SK-N-SH (cell line): ENCODE results near the gene AQP5. TPM values are rescaled to one million over a fixed set of nuclear protein-coding genes. Genes with fewer than 3 reads are reported as not detected.

Experiments used
- CTCF ChIA-PET: fragments of 300-600, 350-600 bp; formaldehyde crosslinking; extraction: SDS; loops from one replicate; lab custom pipeline; 2021; lab: Yijun Ruan, JAX
- POLR2A ChIA-PET: fragments of 350-600 bp; sonication (Branson Sonifier 250); formaldehyde crosslinking; extraction: SDS; loops from one replicate; lab custom pipeline; 2020; ENCODE audit warnings: antibody characterized with exemption, inconsistent platforms; lab: Yijun Ruan, JAX
- DNase-seq: peaks from one replicate; pipeline ENCODE4 v3.0.0; 2012
- H2AFZ ChIP-seq: fragments of 200-600 bp; sonication (generic); 2 replicates; pipeline ENCODE4 v1.8.1; 2016; ENCODE audit warnings: antibody characterized with exemption, mild to moderate bottlenecking, low read depth
- H3F3A ChIP-seq: fragments of 200-600 bp; sonication (generic); replicated peaks from 2 replicates; pipeline ENCODE3; 2016; ENCODE audit warnings: antibody characterized with exemption, mild to moderate bottlenecking; ENCODE audit not compliant: insufficient read depth
- H3K27ac ChIP-seq, 2 experiments: fragments of 200-500 bp in 1 of 2; fragments of 200-600 bp in 1 of 2; sonication (Bioruptor generic) in 1 of 2; sonication (generic), shearing (Covaris generic) in 1 of 2; 2 replicates each; pipeline versions ENCODE4 v1.5.1 to v1.6.1; 2014 to 2016; ENCODE audit warnings: low read depth in 2 of 2, inconsistent platforms in 1 of 2, low read length in 1 of 2, mild to moderate bottlenecking in 1 of 2, mixed read lengths in 1 of 2
- H3K27me3 ChIP-seq: fragments of 200-600 bp; sonication (generic), shearing (Covaris generic); 2 replicates; pipeline ENCODE4 v1.6.1; 2016; ENCODE audit warnings: mixed run types; ENCODE audit not compliant: insufficient read depth
- H3K36me3 ChIP-seq, 2 experiments: fragments of 200-500 bp in 1 of 2; fragments of 200-600 bp in 1 of 2; sonication (Bioruptor generic) in 1 of 2; sonication (generic) in 1 of 2; replicated peaks in 1 of 2; 2 replicates each; pipeline versions ENCODE3 to v1.5.1; 2014 to 2016; ENCODE audit warnings: low read length in 1 of 2, mild to moderate bottlenecking in 1 of 2; ENCODE audit not compliant: insufficient read depth in 2 of 2, control insufficient read depth in 1 of 2
- H3K4me1 ChIP-seq, 2 experiments: fragments of 200-500 bp in 1 of 2; fragments of 200-600 bp in 1 of 2; sonication (Bioruptor generic) in 1 of 2; sonication (generic), shearing (Covaris generic) in 1 of 2; 2 replicates each; pipeline versions ENCODE4 v1.5.1 to v1.6.1; 2014 to 2016; ENCODE audit warnings: low read depth in 1 of 2, low read length in 1 of 2, mixed run types in 1 of 2; ENCODE audit not compliant: insufficient read depth in 2 of 2, control insufficient read depth in 1 of 2
- H3K4me2 ChIP-seq: fragments of 200-600 bp; sonication (generic), shearing (Covaris generic); 2 replicates; pipeline ENCODE4 v1.6.1; 2017; ENCODE audit warnings: mixed run types
- H3K4me3 ChIP-seq, 2 experiments: fragments of 200-500 bp in 1 of 2; fragments of 200-600 bp in 1 of 2; sonication (Bioruptor generic) in 1 of 2; sonication (generic), shearing (Covaris generic) in 1 of 2; 2 replicates each; pipeline versions ENCODE4 v1.5.1 to v1.8.1; 2014 to 2016; ENCODE audit warnings: low read depth in 2 of 2, inconsistent platforms in 1 of 2, low read length in 1 of 2, mild to moderate bottlenecking in 1 of 2, mixed read lengths in 1 of 2, moderate library complexity in 1 of 2
- H3K79me2 ChIP-seq: fragments of 200-600 bp; sonication (generic); 2 replicates; pipeline ENCODE4 v1.8.1; 2017; ENCODE audit warnings: mild to moderate bottlenecking; ENCODE audit not compliant: insufficient read depth
- H3K9ac ChIP-seq: fragments of 200-600 bp; sonication (generic); 2 replicates; pipeline ENCODE4 v1.6.1; 2017; ENCODE audit warnings: mixed run types
- H3K9me2 ChIP-seq: fragments of 200-600 bp; sonication (generic); 2 replicates; pipeline ENCODE4 v1.6.1; 2017; ENCODE audit warnings: mixed run types
- H3K9me3 ChIP-seq: fragments of 200-600 bp; sonication (generic); 2 replicates; pipeline ENCODE4 v1.6.1; 2017; ENCODE audit warnings: mixed run types, mild to moderate bottlenecking, moderate library complexity
- H4K20me1 ChIP-seq: fragments of 200-600 bp; sonication (generic); 2 replicates; pipeline ENCODE4 v1.6.1; 2017; ENCODE audit warnings: mild to moderate bottlenecking, mixed run types; ENCODE audit not compliant: insufficient read depth
- ELF1 ChIP-seq: IDR thresholded peaks from 2 replicates; pipeline ENCODE4 v1.4.0; 2012
- FOSL2 ChIP-seq: IDR thresholded peaks from 2 replicates; pipeline ENCODE4 v1.4.0; 2012; ENCODE audit warnings: low read depth, mild to moderate bottlenecking, moderate library complexity, borderline replicate concordance
- FOXM1 ChIP-seq: IDR thresholded peaks from 2 replicates; pipeline ENCODE4 v1.4.0; 2012; ENCODE audit warnings: low read depth, mild to moderate bottlenecking
- GATA2 ChIP-seq: sonication (generic); formaldehyde crosslinking; IDR thresholded peaks from 2 replicates; pipeline ENCODE4 v1.5.0; 2020; ENCODE audit warnings: mild to moderate bottlenecking, missing genetic modification reagents
- IRF3 ChIP-seq: fragments of 150-350 bp; IDR thresholded peaks from 2 replicates; pipeline ENCODE4 v1.6.1; 2016; ENCODE audit warnings: mild to moderate bottlenecking, low read depth, low read length
- JUND ChIP-seq: IDR thresholded peaks from 2 replicates; pipeline ENCODE4 v1.4.0; 2012
- MXI1 ChIP-seq: IDR thresholded peaks from 2 replicates; pipeline ENCODE4 v1.6.1; 2012; ENCODE audit warnings: mild to moderate bottlenecking, low read depth, low read length, improper control_type of control experiment
- NRF1 ChIP-seq: IDR thresholded peaks from 2 replicates; pipeline ENCODE4 v1.6.1; 2012; ENCODE audit warnings: low read depth, mild to moderate bottlenecking, low read length
- RAD21 ChIP-seq: IDR thresholded peaks from 2 replicates; pipeline ENCODE4 v1.6.1; 2012; ENCODE audit warnings: mild to moderate bottlenecking, low read length
- REST ChIP-seq: IDR thresholded peaks from 2 replicates; pipeline ENCODE4 v1.6.1; 2012; ENCODE audit warnings: mild to moderate bottlenecking, low read depth, low read length, moderate library complexity
- RFX5 ChIP-seq: IDR thresholded peaks from 2 replicates; pipeline ENCODE4 v1.6.1; 2012; ENCODE audit warnings: mild to moderate bottlenecking, improper control_type of control experiment, low read length
- SIN3A ChIP-seq: IDR thresholded peaks from 2 replicates; pipeline ENCODE4 v1.6.1; 2012; ENCODE audit warnings: low read depth, mild to moderate bottlenecking, low read length, moderate library complexity, borderline replicate concordance
- SMC3 ChIP-seq: IDR thresholded peaks from 2 replicates; pipeline ENCODE4 v1.6.1; 2012; ENCODE audit warnings: low read depth, low read length, improper control_type of control experiment
- USF1 ChIP-seq: IDR thresholded peaks from 2 replicates; pipeline ENCODE4 v1.4.0; 2012; ENCODE audit warnings: low read depth, borderline replicate concordance
- YY1 ChIP-seq: IDR thresholded peaks from 2 replicates; pipeline ENCODE4 v1.4.0; 2012; ENCODE audit warnings: low read depth, mild to moderate bottlenecking
- WGBS: methylation state at CpG from one replicate; pipeline ENCODE4 v1.1.6; 2017; ENCODE audit warnings: low lambda C conversion rate; 5-methylcytosine and 5-hydroxymethylcytosine counted together
- polyA plus RNA-seq, 3 experiments: library from polyadenylated mRNA; depleted of rRNA; stranded (reverse); fragments of >200 nt; gene quantifications; 2 replicates each; pipeline ENCODE4 v1.2.3, GENCODE V29; 2012
- TF ChIP-seq, protein P1 (sequence below): IDR thresholded peaks from 2 replicates; pipeline ENCODE4 v1.4.0; 2012; ENCODE audit warnings: low read depth, borderline replicate concordance

Gene AQP5
- polyA plus RNA-seq, 1 of the 3 experiments (the other 2 are of a cell fraction), result 0.10 TPM

DNA sequence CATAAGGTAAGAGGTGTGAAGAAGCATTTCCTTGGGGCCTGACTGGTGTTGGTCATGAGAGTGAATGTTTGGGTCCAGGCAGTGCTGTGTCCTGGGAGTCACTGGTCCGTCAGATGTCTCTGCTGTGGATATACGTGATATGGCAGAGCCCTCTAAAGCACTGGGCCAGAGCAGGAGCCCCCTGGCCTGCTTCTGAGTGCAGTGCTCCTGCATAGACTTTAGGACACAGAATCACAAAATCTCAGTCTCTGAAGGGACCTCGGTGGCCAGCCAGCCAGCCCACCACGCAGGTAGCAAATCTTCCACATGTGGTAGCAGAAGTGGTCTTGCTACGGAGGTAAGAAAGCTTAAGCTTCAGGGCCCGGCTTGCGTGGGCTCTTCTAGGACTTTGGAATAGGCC lies 29.6 kb upstream of the AQP5 start:
- no peak for TF ChIP-seq JUND
- no peak for TF ChIP-seq MXI1
- TF ChIP-seq SIN3A, result no peak
- TF ChIP-seq USF1, result no peak
- no peak for TF ChIP-seq REST
- no peak for TF ChIP-seq SMC3
- TF ChIP-seq GATA2 (CRISPR knock-in tag), result no peak
- TF ChIP-seq IRF3, result no peak
- no peak for TF ChIP-seq RFX5
- TF ChIP-seq FOSL2, result no peak
- no peak for TF ChIP-seq NRF1
- no peak for TF ChIP-seq ELF1
- TF ChIP-seq, protein P1, sequence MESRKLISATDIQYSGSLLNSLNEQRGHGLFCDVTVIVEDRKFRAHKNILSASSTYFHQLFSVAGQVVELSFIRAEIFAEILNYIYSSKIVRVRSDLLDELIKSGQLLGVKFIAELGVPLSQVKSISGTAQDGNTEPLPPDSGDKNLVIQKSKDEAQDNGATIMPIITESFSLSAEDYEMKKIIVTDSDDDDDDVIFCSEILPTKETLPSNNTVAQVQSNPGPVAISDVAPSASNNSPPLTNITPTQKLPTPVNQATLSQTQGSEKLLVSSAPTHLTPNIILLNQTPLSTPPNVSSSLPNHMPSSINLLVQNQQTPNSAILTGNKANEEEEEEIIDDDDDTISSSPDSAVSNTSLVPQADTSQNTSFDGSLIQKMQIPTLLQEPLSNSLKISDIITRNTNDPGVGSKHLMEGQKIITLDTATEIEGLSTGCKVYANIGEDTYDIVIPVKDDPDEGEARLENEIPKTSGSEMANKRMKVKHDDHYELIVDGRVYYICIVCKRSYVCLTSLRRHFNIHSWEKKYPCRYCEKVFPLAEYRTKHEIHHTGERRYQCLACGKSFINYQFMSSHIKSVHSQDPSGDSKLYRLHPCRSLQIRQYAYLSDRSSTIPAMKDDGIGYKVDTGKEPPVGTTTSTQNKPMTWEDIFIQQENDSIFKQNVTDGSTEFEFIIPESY, result no peak
- no peak for TF ChIP-seq YY1
- no peak for TF ChIP-seq RAD21
- no peak for TF ChIP-seq FOXM1
- Histone ChIP-seq H3K9me3 (no peaks in the 10 kb centered on the region), H3K36me3 (no peaks in the 10 kb centered on the region), H3K4me3 (no peak overlapping the region), H4K20me1 (no peaks in the 10 kb centered on the region), H3K27ac (no peak overlapping the region), H3K4me2 (no peak overlapping the region), H2AFZ (no peak overlapping the region), H3K4me1 (peaks cover 0 to 5% of the 10 kb centered on the region in 2 experiments; a peak in 1 of 4 replicates), H3K9ac (no peak overlapping the region), H3K9me2 (no peaks in the 10 kb centered on the region), H3K27me3 (no peaks in the 10 kb centered on the region), H3F3A (no peaks in the 10 kb centered on the region), H3K79me2 (no peaks in the 10 kb centered on the region)
- POLR2A ChIA-PET, result no interaction called here
- CTCF ChIA-PET, result interaction anchor here (0.9 to 12.0 kb wide), 7 partner anchors 10 to 65 kb away, joined by 3 to 90 read pairs (median 6); no protein-coding TSS in a partner anchor
- no peak for DNase-seq
- WGBS, result 78% methylated on average over 7 of the region's 7 CpGs
